Skin of body (tissue), 2 donors: Measurements from ENCODE around the gene ANKS1B. TPM values are rescaled to one million over a fixed set of nuclear protein-coding genes. Genes with fewer than 3 reads are reported as not detected.
"Not testable (repeated sequence)": the region's sequence is repeated elsewhere in the genome, so short reads cannot be mapped to it uniquely, and the experiment has no call there.

Experiments
- DNase-seq: peaks from one replicate; lab custom pipeline; 2025; lab: John Stamatoyannopoulos, UW
- total RNA-seq: library from RNA; depleted of rRNA; stranded (reverse); fragments of >200 nt; gene quantifications from one replicate; pipeline ENCODE4 v1.2.3, GENCODE V29; 2014

Gene ANKS1B
- total RNA-seq, 1 donor from 2014 or later = 10.7 TPM

DNA sequence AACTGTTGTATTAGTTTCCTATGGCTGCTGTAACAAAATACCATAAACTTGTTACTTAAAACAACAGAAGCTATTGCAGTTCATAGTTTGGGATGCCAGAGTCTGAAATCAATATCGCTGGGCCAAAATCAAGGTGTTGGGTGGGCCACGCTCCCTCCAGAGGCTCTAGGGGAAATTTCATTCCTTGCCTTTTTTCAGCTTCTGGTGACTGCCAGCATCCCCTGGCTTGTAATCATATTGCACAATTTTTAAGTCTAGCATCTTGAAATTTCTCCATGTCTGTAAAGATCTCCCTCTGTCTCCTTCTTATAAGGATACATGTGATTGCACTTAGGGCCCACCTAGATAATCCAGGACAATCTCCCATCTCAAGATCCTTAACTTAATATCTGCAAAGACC lies 386.0 kb downstream of the ANKS1B start:
- no peak for DNase-seq

DNA sequence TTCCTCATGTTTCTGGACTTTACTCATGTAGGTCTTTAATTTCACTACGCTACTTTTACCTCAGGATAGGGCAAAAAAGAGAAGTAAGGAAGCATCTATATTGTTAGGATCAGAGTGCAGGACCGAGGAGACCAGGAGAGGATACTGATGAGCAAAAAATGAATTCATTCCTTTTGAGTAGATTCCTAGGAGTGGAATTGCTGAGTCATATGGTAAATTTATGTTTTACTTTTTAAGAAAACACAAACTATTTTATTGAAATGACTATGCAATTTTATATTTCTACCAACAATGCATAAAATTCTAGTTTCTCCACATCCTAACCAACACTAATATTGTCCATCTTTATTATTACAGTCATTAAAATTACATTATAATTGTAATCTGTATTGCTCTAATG lies 388.0 kb downstream of the ANKS1B start:
- DNase-seq = no peak

DNA sequence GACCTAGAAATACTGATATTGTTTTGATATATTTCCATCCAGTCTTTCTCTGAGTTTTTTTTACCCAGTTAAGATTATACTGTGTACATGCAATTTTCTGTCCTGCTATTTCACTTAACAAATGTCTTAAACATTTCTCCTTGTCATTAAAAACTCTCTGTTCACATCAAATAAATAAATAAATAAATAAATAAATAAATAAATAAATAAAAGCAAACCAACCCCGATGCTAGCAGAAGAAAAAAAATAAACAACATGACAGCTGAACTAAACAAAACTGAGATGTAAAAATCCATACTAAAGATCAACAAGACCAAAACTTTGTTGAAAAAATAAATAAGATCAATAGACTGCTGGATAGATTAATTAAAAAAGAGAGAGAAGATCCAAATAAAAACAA lies 407.6 kb downstream of the ANKS1B start:
- not testable (repeated sequence) for DNase-seq

DNA sequence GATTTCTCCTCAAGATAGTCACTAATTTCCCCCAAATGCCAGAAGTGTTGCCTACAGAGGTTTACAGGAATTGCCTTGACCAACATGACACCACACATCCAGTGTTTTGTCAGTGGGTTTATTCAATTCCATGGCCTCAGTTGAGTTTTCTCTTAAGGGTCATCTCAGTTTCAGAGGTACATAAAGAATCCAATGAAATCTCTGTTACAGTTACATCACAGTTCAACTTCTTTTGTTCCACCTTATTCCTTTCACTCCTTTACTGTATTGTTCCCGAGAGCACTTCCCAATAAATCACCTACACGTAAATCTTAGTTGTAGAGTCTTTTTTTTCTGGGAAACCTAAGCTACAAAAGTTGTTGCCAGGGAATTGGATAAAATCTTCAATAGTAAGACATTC lies 410.8 kb downstream of the ANKS1B start:
- no peak for DNase-seq

DNA sequence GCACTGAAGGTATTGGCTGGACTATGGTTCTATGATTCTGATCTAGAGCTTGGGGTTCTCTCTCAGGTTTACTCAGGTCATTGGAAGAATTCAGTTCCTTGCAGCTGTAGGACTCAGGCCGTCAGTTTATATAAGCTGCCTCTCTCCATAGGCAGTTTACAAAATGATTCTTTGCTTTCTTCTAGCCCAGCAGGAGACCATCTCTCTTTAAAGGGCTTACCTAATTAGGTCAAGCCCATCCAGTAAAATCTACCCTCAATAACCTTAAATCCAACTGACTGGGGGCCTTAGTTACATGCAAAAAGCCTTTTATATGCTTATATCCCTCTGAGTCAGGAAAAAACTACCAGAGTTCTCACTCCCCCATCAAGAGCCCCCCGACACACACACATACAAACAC lies 417.7 kb downstream of the ANKS1B start:
- DNase-seq = no peak

DNA sequence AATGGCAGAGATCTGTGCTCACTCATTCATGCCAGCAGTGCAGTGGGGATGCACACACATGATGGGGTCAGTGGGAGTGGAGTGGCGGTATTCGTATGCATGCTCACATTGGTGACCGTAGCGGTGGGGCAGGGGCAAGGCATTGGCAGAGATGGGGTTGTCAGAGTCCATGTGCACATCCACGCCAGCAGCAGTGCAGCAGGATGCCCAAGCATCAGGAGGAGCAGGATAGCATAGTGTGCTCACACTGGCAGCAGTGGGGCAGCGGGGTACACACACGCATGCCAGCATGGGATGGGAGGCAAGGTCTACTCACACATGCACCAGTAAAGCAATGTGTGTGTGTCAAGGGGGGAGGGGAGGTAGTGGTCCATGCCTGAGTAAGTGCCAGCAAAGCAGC lies 426.6 kb downstream of the ANKS1B start:
- DNase-seq = no peak

DNA sequence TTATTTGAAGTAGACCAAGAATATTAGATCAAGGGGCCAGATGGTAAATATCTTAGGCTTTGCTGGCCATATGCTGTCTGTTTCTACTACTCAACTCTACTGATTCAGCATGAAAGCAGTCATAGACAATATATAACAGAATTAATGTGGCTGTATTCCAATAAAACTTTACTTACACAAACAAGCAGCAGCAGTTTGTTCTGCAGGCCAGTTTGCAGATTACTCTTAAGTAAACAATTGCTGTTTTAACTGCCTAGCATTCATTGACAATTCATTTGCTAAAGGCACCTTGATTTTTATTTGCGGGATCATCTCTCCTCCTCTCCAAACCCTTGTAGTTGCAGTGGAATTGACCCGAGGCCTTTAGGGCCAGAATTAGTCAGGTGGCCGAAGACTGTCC lies 431.3 kb downstream of the ANKS1B start:
- DNase-seq = no peak

DNA sequence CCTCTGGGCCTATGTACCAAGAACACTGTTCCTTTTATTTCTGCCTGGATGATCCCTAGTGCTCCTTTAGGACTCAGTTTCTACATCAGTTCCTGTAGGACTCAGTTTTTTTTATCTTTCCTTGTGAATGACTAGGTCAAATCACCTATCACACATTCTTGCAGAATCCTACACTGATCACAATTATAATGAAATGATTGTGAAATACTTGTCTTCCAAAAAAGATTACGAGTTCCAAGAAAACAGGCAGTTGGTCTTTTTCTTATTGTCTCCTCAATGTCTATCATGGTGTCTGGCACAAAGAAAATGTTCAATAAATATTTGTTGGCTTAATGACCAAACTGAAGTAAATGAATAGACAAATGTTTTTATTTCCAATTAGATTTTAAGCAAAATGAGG lies 432.7 kb downstream of the ANKS1B start:
- DNase-seq = no peak

DNA sequence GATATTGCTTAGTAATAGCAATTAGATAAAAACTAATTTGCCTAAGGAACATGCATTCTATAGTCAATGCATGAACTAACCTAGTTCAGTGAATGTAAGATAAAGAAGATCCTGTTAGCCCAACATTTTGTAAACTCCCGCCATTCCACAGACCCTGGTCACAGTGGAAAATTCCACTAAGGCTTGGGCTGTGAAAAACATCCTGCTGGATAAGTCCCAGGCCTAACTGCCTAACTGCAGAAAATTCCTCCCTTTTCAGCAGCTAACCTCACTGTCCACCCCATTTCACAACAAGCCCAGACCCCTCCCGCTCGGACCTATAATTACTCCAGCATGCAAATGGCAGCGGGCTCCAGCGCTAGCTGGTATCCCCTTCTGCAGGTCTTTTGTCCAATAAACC lies 435.1 kb downstream of the ANKS1B start:
- no peak for DNase-seq

DNA sequence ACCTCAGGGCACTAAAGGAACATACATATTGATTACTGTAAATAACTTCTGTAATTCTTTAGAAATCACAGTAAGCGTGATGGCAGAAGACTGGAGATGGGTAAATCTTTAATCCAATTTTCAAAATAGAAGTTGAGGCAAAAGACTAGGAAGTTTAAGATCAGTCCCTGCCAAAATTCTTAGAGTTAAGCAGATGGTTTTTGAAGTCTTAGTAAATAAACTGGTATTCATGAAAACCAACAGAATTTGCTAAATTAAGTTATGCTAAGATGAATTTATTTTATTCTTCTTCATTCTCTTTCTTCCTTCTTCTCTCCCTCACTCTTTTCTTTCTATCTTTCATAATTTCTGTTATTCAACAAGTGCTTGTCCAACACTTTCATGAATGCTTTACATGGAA lies 435.5 kb downstream of the ANKS1B start:
- no peak for DNase-seq

DNA sequence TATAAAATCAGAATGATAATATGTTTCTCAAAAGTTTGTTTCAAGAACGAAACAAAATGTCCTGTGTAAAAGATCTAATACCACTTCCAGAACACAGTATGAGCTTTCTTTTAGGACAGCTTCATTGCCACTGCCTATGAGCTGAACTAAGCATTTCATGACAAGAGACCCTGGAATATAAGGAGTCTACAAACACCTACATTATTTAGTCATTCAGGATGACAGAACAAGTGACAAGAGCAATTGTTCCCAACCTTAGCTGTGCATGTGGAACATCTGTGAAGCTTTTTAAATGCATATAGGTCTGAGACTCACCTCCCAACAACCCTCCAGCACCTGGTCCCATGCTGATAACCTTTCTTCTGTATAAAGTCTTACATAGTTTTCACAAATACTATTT lies 440.3 kb downstream of the ANKS1B start:
- DNase-seq = no peak

DNA sequence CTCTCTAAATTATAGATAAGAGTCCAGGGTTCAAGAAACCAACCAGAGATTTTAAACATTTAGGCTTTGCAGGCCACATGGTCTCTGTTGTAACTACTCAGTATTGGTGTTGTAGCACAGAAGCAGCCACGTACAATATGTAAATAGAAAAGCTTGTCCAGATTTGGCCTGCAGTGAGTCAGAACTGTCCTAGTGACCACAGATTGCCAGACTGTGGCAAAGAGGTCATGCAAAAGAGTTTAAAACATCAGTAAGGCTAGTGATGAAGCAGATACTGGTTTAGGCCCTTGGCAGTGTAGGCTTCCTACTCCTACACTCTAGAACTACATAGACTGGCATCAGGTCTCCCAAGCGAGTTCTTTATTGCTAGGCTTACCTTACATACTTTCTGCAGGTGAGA lies 454.8 kb downstream of the ANKS1B start:
- DNase-seq = no peak

DNA sequence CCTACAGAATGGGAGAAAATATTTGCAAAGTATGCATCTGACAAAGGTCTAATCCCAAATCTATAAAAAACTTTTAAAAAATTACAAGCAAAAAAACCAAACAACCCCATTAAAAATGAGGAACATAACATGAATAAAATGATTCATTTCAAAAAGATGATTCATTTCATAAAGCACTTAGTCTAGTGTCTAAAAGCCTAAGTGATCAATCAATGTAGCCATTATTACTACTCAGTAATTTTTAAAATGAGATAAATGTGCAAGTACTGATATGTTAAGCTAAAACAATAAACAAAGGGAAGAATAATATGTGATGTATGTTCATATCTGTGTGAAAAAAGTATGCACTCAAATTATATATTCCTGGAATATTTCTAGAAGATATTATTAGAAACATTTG lies 456.3 kb downstream of the ANKS1B start:
- DNase-seq = no peak

DNA sequence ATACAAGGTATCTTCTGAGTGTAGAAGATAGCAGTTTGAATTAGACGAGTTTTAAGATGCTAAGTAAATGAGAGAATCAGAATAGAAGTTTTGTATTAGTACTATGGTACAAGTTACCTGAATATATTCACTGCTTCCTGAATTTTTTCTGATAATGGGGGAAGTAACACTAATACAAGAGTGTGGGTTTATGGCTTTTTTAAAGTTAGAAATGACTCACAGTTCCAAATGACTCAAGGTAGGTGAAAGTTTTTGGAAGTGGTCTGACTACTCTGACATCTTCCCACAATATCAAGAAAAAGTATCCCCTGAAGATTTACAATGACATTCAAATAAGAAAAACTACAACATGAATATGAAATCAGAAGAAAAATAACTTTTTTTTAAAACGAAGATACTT lies 460.9 kb downstream of the ANKS1B start:
- no peak for DNase-seq

DNA sequence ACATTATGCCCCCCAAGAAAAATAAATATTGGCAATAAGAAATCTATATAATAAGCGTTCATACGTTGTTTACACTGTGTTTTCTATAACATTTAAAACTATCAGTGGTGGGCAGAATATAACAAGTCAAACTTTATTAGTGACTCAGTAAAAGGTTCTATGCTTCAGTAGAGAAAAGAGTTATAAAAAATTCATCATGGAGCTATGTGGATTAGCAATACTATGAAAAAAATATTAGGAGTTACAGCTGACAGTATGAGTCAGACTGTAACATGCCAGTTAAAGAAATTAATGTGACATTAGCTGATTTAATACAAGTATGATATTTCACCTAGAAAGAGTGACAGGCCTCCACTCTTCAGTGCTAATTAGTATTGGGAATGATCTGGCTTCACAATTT lies 462.3 kb downstream of the ANKS1B start:
- no peak for DNase-seq

DNA sequence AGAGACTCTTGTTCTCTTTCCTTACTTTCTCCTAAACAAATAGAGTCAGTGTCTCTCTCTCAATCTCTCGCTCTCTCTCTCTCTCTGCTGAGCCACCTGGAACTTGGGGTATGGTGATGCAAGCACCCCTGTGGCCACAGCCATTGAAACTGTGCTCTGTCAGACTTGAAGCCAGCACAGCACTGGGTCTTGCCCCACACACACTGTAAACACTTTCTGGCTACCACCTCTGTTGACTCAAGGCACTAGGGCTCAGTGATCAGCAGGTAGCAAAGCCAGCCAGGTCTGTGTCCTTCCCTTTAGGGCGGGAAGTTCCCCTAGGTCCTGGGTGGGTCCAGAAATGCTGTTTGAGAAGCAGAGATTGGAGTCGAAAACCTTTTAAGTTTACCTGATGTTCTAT lies 463.1 kb downstream of the ANKS1B start:
- DNase-seq = no peak

DNA sequence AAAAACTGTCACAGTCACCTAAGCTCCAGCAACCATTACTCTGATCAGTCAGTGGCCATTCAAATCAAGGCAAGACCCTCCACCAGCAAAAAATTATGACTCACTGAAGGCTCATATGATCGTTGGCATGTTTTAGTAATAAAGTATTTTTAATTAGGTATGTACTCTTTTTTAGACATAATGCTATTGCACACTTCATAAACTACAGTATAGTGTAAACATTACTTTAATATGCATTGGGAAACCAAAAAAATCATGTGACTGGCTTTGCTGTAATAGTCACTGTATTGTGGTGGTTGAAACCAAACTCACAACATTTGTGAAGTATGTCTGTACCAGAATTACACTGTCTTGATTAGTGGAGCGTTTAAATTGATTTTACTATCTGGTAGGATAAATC lies 471.7 kb downstream of the ANKS1B start:
- DNase-seq = no peak

DNA sequence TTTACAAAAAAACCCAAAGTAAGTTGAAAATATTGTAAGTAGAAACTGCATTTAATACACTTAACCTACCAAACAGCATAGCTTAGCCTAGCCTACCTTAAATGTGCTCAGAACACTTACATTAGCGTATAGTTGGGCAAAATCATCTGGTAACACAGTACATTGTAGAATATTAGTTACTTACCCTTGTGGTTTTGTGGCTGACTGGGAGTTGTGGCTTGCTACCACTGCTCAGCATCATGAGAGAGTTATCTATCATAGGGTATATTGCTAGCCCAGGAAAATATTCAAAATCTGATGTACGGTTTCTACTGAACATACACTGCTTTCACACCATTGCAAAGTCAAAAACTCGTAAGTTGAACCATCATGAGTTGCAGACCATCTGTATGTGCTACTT lies 478.9 kb downstream of the ANKS1B start:
- no peak for DNase-seq

DNA sequence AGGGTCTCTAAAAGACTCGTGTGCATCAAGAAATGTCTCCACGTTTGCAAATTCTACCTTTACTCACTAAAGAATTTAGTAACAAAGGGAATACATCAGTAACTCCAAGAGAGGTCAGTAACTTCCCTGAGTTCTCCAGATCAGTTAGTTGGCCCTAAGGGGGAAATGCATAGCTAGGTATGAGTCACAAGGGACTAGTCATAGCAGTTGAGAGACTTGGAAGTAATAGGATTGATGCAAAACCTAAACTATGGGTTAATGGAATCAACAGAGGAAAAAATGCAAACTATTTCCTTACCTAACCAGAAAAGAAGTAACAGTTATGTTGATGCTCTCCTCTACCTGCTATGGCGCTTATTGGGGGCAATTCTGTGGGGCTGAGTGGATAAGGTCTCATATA lies 486.0 kb downstream of the ANKS1B start:
- DNase-seq = no peak

DNA sequence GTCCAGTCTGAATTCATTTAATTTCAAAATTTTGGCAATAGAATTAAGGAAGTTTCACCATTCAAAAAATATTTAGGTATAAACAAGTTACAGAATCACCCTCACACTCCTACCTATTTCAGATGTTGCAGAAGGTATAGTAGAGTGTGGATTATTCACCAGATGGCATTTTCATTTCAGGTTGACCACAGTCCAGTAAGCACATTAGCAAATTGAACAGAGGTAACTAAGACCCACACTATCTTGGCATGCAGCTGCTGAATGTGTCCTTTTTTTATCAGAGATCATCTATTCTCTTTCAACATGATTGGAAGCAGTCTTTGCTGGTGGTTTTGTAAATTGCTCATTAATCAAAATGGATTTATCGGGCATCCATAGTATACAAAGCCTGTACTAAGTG lies 488.9 kb downstream of the ANKS1B start:
- no peak for DNase-seq

DNA sequence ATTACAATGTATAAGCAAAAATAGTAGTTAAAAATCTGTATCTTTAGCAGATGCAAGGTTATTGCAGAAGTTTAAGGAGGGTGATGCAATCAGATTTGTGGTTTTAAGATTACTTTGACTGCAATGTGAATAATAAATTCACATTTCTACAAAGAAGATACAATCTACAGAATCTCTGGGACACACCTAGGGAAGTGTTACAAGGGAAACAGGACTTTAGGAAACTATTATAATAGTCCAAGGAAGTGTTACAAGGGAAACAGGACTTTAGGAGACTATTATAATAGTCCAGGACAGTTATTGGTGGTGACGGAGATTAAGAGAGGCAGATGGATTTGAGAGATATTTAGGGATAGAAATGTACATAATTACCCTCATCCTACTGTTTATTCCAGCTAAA lies 491.5 kb downstream of the ANKS1B start:
- no peak for DNase-seq

DNA sequence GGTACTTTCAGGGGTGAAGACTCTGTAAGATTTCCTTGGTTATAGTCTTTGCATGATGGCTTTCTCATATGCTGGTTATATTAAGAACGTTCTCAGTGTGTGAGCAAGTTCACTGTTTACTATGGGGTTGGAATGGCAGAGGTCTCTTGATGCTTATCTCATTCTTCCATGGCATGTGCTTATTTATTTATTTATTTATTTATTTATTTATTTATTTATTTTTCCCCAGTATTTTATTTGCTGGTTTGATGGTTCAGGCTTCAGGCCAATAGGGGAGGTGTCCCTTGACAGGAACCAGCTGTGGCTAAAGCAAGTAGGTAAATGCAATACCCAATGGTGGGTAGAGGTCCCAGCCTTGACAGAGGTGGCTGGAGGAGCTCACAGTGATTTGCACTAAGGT lies 498.5 kb downstream of the ANKS1B start:
- no peak for DNase-seq

DNA sequence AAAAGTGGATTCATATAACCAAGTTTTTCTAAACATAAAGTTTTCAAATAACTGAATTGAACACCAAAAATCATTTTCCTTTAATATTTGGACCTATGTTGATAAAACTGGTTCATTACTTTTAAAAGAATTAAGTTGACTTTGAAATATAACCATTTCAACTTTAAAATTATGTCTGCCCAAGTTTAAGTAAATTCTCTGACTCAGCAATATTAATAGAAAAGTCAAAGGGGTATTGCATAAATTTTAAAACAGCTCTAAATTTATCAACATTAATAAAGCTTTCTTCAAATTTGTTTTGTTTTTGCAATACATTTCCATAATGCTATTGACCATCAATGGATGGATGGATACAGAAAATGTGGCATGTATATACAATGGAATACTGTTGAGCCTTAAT lies 505.6 kb downstream of the ANKS1B start:
- DNase-seq = no peak

DNA sequence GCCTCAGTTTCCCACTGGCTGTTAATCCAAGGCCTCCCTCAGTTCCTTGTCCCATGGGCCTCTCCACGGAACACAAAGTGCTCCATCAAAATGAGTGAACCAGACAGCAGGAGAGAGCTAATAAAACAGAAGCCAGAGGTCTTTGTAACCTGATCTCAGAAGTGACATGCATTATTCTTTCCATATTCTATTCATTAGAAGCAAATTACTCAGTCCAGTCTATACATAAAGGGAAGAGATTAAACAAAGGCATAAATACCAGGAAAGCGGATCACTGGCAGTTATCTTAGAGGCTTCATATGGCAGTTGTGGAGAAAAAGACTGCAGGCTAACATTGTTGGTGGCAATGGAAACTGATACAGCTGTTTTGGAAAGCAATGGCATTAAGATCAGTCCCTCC lies 507.8 kb downstream of the ANKS1B start:
- no peak for DNase-seq
